IPS-NIHi11 (cell line): Measurements from ENCODE around the gene DPPA3.
"Not testable (repeated sequence)": the region's sequence is repeated elsewhere in the genome, so short reads cannot be mapped to it uniquely, and the experiment has no call there.

ENCODE experiments used
- DNase-seq: peaks from one replicate; pipeline ENCODE4 v3.0.0; 2012; ENCODE audit warnings: mixed read lengths, low spot score

The DPPA3 gene

GRCh38 chr12:7711133-7711532, at the start of gene DPPA3:
DPPA3 (plus strand) TSS chr12:7711433; CDS start chr12:7711571, 138 bp downstream.
- DNase-seq, result no peak

DNA sequence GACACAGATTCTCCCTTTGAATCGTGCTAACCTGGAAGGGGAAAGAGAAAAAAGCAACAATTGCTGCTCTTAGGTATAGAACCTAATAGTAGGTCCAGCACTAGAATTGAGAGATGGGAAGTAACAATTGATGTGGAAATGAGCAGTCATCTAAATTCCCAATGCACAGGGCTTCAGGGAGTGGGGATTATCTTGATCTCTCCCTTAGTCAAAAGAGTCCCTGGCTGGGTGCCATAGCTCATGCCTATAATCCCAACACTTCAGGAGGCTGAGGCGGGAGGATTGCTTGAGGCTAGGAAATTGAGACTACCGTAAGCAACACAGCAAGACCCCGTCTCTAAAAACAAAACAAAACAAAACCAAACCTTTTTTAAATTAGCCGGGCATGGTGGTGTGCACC, 49.5 kb upstream of the DPPA3 start:
- no peak for DNase-seq

DNA sequence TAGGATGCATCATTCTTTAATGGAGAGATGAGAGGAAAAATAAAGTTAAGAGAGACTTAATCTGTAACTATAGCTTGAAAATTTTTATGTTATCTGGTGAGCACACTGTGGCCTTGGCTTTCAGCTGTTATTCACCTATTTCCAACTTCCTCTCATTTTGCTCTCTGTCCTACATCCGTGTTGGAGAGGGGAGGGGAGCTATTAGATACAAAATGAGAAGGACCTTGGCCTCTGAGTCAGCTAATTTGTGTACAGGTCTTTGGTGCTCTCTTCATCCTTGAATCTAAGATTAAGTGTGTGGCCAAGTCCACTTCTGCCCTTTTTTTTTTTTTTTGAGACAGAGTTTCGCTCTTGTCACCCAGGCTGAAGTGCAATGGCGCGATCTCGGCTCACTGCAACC, 44.6 kb upstream of the DPPA3 start:
- DNase-seq, result no peak

GRCh38 chr12:7667125-7667524, 44.1 kb upstream of the DPPA3 start:
- peak; percentile 62 for DNase-seq

DNA sequence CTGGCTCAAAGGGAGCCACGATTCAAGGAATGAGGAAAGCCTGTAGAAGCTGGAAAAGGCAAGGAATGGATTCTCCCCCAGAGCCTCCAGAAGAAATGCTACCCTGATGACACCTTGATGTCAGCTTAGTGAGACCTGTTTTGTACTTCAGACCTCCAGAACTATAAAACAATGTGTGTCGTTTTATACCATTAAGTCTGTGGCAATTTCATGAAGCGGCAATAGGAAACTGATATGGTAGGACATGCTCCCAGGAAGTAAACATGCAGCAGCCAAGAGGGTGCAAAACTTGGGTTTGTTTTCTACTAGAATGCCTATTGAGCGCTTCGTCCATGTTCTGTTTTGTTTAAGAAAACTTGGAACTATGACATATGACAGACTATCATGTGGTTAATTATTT, 43.1 kb upstream of the DPPA3 start:
- DNase-seq, result no peak

GRCh38 chr12:7675455-7675854, 35.8 kb upstream of the DPPA3 start:
- DNase-seq, result not testable (repeated sequence)

DNA sequence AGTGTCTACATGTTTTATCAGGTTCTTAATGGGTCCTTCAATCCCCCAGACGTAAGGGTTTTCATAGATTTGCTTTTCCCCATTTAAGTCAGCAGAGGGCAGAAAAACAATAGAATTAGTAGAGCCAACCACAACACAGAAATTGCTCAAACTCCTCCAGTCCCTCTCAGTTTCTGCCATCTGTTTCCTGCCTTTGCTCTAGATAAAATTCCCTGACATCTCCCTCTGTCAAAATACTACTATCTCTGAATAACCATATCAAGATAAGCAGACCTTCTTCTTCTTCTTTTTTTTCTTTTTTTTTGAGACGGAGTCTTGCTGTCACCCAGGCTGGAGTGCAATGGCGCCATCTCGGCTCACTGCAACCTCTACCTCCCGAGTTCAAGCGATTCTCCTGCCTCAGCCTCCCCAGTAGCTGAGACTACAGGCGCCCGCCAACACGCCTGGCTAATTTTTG, 33.8 kb upstream of the DPPA3 start:
- DNase-seq, result peak; percentile 65

DNA sequence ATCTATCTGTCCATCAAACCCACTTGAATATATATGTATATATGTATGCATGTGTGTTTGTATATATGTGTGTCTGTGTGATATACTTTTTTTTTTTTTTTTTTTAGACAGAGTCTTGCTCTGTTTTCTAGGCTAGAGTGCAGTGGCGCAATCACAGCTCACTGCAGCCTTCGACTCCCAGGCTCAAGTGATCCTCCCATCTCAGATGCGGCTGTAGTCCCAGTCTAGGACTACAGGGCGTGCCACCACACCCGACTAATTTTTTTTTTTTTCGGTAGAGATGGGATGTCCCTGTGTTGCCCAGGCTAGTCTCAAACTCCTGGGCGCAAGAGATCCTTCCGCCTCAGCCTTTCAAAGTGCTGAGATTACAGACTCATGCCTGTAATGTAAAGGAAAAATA, 32.5 kb upstream of the DPPA3 start:
- DNase-seq, result no peak

- no peak for DNase-seq
Observed at GRCh38 chr12:7679251-7680045, 31.8 kb upstream of the DPPA3 start.

DNA sequence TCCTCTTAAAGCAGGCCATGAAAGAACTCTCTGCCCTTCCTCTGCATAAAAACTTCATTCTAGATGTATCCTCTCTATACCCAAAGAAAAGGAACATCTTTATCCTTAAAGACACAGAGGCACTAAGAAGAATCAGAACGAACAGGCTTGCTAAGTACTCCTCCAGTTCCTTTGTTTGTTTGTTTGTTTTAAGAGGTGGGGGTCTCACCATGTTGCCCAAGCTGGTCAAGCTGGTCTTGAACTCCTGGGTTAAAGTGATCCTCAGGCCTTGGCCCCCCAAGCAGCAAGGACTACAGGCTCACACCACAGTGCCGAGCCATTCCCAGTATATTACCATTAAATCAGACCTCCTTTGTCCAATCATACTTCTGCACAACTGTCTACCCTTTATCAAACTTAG, 29.7 kb upstream of the DPPA3 start:
- DNase-seq, result no peak

DNA sequence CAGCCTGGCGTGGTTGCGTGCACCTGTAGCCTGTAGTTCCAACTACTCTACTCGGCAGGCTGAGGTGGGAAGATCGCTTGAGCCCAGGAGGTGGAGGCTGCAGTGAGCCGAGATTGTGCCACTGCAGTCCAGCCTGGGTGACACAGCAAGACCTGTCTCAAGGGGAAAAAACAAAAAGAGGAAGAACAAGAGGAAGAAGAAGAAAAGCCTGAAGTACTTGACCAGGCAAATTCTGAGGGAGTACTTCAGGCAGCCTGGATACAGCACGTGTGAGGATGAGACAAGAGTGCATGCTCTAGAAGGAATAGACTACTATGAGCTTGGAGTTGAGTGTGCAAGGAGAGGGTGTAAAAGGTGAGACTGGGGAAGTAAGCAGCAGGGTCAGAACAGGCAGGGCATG, 17.4 kb upstream of the DPPA3 start:
- no peak for DNase-seq

GRCh38 chr12:7694556-7695236, 16.5 kb upstream of the DPPA3 start:
- peak; percentile 33 for DNase-seq

- no peak for DNase-seq
Observed at GRCh38 chr12:7695237-7695560, 16.0 kb upstream of the DPPA3 start.

DNA sequence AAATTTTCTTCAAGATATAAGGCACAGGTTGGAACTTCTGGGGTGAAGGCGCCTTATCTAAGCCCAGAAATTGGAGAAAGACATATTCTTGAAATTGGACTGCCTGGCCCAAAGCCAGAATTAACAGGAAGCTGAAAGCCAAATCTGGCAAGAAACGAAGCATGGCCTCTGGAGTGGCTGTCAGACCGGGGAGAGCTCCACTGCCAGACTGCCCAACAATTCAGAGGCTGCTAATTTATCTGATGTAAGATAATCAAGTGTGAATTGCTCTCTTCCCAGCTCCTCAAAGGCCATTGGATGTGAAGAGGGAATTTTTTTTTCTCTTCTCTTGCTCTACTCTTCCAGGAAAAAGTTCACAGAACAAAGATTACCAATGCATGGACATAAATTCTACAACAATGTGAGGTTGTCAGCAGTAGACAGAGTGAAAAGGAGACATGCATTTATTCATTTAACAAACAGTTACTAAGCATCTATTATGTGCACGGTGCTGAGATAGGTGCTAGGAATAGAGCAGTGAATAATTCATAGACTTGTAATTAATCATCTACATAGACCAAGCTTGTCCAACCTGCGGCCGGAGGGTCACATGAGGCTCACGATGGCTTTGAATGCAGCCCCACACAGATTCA, 15.6 kb upstream of the DPPA3 start, which contains the start of gene GDF3:
GDF3 (minus strand) TSS at position 210 of the 632 bp plus-strand sequence; CDS start at position 163, 47 bp downstream.
- peak; percentile 28 for DNase-seq

DNA sequence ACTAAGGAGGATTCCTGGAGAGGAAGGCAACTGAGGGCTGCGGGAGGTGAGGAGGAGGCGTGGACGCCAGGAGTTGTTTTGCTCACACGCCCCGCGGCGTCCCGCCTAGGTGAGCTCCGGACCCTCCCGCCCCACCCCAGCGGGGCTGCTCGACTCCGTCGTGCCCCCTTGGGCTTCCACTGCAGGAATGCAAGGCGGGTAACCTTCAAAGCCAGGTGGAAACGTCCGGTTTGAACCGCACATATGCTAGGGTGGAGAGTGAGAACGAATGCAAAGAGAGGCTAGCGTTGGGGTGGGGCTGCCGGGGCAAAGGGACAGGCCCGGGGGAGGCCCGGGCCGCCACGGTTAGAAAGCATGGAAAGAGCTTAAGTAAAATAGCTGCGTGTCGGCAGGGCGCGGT, 5.4 kb upstream of the DPPA3 start:
- DNase-seq, result no peak

DNA sequence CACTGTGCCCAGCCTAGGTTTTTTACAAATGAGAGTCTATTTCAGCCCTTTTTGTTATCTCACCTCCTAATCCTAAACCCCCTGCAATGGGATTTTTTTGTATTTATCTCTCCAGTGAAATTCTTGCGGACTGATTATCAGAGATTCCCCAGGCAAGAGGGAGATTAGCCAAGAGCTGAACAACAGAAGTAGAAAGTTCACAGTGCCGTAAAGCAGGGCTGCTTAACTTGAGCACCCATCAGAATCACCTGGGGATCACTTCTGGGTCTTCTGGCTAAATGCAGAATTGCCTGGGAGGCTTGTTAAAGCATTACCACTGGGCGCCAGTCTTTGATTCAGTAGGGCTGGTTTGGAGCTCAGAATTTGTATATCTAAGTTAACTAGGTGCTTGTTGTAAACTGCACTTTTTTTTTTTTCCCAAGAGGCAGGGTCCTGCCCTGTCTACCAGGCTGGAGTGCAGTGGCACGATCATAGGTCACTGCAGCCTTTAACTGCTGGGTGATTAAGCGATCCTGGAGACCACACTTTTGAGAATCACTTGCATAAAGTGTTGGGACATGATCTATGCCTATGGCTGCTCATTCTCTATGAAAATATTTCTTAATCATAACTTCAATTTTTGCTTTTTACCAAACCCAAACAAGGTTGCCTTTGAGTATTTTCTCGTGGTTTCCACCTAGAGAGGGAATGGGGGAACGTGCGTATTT, 1.1 kb upstream of the DPPA3 start:
- DNase-seq, result no peak

DNA sequence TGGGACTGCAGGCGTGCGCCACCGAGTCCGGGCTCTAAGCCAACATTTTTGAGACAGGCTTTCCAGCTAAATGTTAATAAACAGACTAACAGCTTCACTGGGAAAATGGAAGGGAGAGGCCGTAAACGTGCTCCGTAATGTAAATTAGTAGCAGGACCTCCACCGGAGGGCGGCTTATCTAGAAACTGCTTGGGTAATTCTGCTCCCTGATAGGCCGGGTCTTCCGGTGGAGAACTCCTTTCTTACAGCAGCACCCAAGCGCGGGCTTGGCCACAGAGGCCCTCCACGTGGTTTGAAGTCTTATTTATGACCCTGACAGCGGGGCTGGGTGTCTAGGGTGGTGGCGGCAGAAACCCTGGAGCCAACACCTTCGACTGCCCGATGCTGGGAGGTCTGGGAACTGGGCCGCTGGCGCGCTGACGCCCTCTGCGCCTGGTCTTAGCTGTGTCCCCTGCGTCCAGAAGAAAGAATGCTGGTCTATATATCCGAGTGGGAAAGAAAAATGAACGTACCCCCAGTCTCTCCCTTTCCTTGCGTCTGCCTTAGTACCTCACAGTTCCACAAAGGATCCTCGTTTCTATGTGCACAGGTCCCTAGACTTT, 1.7 kb downstream of the DPPA3 start:
- DNase-seq, result peak; percentile 31

GRCh38 chr12:7716381-7716780, 5.1 kb downstream of the DPPA3 start:
- peak; percentile 29 for DNase-seq

GRCh38 chr12:7719946-7720730, 8.9 kb downstream of the DPPA3 start:
- no peak for DNase-seq

GRCh38 chr12:7723926-7724325, 12.7 kb downstream of the DPPA3 start:
- DNase-seq, result no peak

DNA sequence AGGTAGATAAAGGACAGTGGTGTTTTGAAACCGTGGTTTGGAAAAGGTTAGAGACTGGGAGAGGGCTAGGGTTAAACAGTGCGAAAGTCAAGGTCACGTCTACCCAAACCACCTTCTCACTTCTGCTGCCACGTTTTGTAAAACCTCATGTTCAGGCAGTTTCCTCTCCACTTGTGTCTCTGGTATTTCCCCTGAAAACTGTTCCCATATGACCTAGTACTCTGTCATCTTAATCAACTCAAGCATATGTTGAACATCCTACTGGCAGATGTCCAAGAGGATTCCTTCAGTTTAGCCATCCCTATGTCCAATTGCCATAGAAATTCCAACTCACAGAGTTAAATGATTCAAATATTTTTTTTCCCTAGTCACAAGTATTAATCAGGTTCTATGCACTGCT, 18.5 kb downstream of the DPPA3 start:
- no peak for DNase-seq
